NCI-H2196 (cell line): ENCODE measurements around the gene ZBTB8OS.
"Not testable (repeated sequence)": the region's sequence is repeated elsewhere in the genome, so short reads cannot be mapped to it uniquely, and the experiment has no call there.

Experiments used
- DNase-seq: peaks from one replicate; lab custom pipeline; 2025; ENCODE audit not compliant: unreplicated experiment; lab: John Stamatoyannopoulos, UW

The ZBTB8OS gene

DNA sequence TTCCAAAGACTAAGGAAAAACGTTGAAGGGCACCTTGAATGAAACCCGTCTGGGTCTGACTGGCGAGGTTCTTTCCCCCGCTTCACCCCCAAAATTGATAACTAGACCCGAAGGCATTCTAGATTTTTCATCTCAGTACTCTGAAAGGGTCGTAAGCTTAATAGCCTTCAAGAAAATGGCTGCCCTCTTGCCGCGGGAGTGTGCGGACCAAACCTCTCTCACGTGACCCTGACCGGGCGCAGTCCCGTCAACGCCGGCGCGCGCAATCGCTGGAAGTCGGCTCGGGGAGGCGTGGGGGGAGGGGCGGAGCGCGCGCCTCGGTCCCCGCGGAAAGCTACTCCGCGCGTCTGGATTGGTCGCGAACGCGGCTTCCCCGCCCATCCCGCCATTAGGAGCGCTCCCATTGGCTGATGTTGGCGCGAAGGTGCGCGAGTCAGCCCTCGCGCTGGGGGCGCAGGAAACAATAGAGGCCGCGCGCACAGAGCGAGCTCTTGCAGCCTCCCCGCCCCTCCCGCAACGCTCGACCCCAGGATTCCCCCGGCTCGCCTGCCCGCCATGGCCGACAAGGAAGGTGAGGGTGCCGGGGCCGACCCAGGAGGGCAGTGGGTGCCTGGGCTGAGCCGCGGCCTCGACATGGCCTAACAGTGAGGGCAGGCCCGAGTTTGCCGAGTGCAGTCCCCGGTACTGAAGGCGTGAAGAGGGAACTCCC, 556 bp upstream of the ZBTB8OS start, which contains the start of gene RBBP4:
RBBP4 (plus strand) TSS at position 457 of the 709 bp plus-strand sequence; CDS start at position 556, 99 bp downstream.
- DNase-seq, result peak; percentile 99

DNA sequence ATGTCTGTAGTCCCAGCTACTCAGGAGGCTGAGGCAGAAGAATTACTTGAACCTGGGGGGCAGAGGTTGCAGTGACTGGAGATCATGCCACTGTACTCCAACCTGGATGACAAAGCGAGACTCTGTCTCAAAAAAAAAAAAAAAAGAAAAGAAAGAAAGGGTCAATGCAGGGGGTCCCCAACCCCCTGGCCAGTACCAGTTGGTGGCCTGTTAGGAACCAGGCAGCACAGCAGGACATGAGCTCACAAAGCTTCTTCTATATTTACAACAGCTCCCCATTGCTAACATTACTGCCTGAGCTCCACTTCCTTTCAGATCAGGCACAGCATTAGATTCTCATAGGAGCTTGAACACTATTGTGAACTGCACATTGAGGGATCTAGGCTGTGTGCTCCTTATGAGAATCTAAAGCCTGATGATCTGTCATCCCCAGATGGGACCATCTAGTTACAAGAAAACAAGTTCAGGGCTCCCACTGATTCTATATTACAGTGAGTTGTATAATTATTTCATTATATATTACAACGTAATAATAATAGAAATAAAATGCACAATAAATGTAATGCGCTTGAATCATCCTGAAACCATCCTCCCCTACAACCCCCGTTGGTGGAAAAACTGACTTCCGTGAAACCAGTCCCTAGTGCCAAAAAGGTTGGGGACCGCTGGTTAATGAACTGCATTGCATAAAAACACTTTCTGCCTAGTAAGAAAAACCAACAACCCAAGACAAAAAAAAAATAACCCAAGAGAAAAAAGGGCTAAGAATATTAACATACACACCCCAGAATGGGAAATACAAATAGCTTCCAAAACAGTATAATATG, 2.8 kb downstream of the ZBTB8OS start:
- no peak for DNase-seq

DNA sequence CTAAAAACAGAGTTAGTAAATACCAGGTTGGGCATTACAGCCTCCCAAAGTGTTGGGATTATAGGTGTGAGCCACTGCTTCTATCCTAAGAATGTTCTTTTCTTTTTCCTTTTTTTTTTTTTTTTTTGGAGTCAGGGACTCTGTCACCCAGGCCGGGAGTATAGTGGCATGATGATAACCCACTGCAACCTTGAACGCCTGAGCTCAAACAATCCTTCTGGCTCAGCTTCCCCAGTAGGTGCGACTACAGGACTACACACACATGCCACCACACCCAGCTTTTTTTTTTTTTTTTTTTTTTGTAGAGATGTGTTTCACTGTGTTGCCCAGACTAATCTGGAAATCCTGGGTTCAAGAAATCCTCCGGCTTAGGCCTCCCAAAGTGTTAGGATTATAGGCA, 5.9 kb downstream of the ZBTB8OS start:
- no peak for DNase-seq

DNA sequence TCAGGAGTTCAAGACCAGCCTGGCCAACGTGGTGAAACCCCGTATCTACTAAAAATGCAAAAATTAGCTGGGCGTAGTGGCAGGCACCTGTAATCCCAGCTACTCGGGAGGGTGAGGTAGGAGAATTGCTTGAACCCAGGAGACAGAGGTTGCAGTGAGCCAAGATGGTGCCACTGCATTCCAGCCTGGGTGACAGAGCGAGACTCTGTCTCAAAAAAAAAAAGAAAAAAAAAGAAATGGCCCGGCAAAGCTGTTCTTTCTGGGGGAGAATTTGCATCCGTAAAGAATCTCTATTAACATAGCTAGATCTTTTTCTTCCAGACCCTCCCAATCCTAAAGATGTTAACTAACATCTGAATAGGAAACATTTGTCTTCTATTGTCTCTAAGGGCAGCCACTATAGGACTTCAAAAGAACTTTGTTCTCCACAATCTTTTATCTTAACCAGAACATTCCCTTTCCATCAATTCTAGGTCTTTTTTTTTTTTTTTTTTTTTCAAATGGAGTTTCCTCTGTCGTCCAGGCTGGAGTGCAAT, 8.0 kb downstream of the ZBTB8OS start:
- DNase-seq, result not testable (repeated sequence)

DNA sequence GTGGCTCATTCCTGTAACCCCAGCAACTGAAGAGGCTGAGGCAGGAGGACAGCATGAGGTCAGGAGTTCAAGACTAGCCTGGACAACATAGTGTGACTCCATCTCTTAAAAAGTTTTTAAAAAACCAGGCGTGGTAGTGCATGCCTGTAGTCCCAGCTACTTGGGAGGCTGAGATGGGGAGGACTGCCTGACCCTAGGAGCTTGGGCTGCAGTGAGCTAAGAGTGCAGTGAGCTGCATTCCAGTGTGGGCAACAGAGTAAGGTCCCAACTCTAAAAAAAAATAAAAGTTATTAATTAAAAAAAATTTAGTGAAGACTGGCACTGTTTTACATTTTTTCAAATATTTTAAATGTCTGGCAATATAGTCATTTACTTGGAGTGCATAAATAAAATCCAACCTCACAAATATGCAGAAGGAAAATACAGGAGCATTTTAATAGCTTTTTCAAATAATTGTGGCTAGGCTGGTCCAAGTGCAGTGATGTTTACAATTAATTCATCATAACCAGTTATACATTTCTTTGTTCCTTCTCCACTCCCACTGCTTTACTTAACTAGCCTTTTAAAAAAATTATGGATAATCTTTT, 10.8 kb downstream of the ZBTB8OS start:
- no peak for DNase-seq

DNA sequence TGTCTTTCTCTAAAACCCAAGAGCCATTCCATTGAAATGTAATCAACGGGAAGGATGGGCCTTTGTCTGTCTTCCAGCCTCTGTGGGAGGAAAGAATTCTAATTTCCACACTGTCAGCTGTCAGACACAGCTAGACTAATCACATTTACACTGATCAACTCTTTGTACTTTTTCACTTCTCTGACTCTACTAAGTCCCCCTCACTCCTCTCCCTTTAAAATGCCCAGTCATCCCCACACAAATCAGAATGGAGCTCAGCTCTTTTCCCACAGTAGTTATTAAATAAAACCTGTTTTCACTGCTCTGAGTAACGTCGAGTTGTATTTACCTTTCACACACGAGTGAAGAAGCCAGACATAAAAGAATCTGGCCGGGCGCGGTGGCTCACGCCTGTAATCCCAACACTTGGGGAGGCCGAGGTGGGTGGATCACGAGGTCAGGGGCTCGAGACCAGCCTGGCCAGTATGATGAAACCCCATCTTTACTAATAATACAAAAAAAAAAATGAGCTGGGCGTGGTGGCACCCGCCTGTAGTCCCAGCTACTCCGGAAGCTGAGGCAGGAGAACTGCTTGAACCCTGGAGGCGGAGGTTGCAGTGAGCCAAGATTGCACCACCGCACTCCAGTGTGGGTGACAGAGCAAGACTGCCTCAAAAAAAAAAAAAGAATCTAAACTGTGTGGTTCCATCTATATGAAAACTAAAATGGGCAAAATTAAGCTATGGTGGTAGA, 13.3 kb downstream of the ZBTB8OS start:
- DNase-seq, result no peak

DNA sequence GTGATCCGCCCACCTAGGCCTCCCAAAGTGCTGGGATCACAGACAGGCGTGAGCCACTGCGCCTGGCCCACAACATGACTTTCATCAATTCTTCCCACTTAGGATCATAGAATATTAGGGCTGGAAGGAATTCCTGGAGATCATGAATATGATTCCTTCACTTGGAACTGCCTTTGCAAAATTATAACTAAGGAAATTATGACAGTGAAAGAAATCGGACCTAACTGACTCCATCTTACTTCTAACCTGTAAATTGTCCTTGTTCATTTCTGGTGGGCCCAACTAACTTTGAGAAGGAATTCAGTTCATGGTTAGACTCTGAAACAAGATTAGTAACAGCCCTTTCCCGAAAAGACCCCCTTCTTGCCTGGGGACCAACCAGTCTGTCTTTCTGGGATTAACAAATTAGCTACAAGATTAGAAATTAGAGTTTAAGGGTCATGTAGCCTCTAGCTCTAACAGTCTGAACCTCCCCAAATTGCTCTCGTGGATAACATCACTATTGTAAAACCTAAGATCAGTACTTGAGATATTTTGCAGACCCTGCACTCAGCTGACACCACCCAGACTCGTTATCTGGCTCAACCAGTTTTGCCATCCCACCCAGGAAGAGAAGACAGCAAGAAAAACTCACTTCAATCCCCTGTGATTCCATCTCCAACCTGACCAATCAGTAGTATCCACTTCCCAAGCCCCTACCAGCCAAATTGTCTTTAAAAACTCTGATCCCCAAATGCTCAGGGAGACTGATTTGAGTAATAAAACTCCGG, 14.7 kb downstream of the ZBTB8OS start:
- no peak for DNase-seq

DNA sequence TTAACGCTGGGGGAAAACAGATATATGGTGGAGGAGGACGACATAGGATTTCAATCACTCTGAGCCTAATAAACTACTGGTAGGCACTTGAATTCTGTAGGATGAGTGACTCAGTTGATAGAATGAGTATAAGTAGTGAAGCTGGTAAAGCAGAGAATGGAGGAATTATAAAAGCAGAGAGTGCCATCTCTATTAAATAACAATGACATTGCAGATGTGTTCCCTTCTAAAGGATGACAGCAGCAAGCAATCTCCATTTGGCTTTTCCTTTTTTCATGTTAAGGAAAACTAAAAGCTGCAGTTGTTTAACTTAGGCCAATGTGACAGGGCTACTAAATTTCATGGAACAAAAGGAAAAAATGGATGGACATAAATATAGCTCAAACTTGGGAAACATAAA, 17.5 kb downstream of the ZBTB8OS start:
- DNase-seq, result no peak

DNA sequence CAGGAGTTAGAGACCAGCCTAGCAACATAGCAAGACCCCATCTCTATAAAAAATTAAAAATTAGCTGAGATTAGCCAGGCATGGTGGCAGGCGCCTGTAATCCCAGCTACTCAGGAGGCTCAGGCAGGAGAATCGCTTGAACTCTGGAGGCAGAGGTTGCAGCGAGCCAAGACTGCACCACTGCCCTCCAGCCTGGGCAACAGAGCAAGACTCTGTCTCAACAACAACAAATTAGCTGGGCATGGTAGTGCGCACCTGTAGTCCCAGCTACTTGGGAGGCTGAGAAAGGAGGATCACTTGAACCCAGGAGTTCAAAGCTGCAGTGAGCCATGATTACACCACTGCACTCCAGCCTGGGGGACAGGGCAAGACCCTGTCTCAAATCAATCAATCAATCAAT, 20.2 kb downstream of the ZBTB8OS start:
- not testable (repeated sequence) for DNase-seq

DNA sequence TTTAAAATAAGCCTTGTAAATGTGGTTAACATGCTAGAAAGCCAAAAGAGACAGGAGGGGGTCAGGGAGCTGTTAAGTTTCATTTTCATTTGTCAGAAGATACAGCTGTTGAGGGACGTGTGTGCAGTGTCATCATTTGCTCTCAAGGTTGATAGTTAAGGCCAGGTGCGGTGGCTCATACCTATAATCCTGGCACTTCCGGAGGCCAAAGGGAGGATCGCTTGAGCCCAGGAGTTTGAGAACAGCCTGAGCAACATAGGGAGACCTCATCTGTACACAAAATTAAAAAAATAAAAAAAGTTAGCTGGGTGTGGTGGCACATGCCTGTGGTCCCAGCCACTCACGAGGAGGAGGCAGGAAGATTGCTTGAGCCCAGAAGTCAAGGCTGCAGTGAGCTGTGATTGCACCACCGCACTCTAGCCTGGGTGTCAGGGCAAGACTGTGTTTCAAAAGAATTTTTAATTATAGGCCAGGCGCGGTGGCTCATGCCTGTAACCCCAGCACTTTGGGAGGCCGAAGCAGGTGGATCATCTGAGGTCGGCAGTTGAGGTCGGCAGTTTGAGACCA, 22.7 kb downstream of the ZBTB8OS start:
- DNase-seq, result no peak

DNA sequence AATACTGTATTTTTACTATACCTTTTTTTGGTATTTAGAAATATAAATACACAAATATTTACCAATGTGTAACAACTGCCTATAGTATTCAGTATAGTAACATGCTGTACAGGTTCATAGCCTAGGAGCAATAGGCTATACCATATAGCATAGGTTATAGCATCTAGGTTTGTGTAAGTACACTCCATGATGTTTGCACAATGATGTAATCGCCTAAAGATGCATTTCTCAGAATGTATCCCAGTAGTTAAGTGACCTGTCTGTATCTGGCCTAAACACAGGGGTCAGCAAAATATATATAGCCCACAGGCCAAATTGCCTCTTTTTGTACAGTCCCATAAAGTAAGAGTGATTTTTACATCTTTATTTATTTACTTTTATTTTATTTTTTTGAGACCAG, 24.2 kb downstream of the ZBTB8OS start:
- no peak for DNase-seq

DNA sequence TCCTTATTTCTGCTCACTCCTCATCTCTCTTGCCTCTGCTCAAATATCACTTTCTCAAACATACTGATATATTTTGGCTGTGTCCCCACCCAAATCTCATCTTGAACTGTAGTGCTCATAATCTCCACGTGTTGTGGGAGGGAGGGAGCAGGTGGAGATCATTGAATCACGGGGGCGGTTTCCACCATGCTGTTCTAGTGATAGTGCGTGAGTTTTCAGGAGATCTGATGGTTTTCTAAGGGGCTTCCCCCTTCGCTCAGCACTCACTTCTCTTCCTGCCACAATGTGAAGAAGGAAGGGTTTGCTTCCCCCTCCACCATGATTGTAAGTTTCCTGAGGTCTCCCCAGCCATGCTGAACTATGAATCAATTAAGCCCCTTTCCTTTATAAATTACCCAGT, 26.6 kb downstream of the ZBTB8OS start:
- DNase-seq, result no peak

DNA sequence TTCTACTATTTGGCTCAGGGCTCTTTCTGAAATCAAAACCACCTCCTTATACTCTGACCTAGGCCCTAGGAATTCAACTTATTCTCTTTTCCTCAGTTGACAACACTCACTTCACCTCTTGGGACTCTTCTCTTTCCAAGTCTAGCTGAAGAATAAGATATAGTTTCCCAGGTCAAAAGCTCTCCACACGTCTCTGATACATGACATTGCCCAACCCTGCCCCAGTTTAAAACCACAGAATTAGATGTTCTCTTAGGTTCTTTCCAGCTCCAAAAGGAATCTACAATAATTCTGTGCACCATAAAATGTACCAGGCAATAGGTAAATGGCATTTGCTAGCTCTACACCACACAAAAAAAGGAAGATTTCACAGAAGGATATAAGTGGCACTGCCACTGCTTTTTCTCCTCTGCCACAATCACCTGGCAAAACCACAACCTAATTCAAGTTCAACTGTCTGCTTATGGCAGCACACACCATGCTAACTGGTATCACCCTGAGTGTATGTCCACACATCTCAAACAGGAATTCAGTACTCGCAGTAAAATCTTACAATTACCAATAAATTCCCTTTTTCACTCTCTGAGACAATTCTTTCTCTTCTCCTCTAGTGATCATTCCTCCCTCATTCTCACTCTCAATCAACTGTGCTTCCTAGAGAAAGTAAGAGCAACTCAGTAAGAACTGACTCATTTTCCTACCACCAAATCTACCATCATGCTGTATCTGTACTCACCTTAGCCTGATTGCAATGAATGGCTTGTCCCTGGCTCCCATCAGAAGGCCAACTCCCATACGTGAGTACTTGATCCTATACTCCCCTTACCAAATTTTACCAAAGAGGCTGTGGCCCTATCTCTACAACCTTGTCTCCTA, 27.3 kb downstream of the ZBTB8OS start:
- no peak for DNase-seq

DNA sequence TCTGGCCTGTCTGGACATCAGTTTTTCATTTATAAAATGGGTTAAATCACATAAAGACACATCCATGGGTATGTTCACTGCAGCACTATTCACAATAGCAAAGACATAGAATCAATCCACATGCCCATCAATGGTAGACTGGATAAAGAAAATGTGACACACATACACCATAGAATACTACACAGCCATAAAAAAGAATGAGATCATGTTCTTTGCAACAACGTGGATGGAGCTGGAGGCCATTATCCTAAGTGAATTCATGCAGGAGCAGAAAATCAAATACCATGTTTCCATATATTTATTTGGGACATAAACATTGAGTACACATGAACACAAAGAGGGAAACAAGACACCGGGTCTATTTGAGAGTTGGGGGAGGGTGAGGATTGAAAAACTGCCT, 28.1 kb downstream of the ZBTB8OS start:
- DNase-seq, result no peak

DNA sequence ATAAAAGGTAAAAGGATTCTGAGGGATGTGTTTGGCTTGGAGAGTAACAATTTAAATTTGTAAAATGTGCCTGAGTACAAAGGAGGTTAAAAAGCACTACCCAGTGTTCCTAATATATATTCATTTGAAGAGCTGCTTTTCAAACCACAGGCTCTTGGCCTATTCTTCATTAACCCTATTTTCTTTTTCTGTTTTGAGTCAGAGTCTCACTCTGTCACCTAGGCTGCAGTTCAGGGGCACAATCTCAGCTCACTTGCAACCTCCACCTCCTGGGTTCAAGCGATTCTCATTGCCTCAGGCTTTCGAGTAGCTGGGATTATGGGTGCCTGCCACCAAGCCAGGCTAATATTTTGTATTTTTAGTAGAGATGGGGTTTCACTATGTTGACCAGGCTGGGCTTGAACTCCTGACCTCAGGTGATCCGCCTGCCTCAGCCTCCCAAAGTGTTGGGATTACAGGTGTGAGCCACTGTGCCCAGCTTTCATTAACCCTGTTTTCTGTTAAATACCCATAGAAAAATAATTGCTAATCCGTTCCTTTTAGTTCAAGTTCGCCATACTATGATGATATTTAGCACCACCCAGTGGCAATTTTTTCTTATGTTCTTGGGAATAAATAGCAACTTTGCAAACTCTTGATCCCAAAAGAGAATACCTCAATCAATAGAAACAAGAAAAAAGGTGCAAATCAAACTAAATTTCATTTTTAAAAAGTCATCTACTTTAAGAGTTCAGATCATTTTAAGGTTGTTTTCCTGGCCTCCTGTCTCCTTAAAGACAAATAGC, 30.5 kb downstream of the ZBTB8OS start:
- no peak for DNase-seq

DNA sequence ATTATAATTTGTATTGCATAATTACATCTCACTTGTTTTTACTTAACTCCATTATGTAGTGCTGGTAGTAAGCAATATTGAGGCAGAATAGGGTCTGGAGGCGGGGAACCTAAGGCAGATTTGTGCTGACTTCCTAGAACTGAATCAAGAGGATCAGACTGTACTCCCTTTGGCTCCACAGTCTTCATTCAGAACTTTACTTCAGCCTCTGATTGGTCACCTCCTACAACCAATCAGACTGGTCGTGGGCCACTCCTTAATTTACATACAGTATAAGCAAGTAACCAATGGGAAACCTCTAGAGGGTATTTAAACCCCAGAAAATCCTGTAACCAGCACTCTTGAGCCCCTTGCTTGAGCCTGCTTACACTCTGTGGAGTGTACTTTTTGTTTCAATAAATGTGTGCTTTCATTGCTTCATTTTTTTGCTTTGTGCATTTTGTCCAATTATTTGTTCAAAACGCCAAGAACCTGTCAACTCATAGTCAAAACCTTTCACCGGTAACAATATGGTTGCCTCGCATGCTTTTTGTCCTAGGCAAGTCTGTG, 31.6 kb downstream of the ZBTB8OS start:
- DNase-seq, result no peak

DNA sequence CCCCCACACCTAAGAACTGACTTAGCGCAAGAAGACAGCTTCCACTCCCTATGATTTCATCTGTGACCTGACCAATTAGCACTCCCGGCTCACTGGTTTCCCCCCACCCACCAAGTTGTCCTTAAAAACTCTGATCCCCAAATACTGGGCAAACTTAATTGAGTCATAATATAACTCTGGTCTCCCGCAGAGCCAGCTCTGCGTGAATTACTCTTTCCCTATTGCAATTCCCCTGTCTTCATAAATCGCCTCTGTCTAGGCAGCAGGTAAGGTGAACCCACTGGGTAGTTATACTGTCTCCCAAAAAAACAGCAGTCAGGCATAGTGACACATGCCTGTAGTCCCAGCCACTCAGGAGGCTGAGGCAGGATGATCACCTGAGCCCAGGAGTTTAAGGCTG, 36.9 kb downstream of the ZBTB8OS start:
- DNase-seq, result no peak
